CD4-positive, alpha-beta T cell treated with Interleukin-2 at 100 ng/mL for 4 hours (primary cell): Measurements from ENCODE around the gene HSDL1.

Source experiments
- DNase-seq: peaks from one replicate; pipeline ENCODE4 v3.0.0-alpha.2; 2020; ENCODE audit warnings: low spot score

Gene HSDL1

DNA sequence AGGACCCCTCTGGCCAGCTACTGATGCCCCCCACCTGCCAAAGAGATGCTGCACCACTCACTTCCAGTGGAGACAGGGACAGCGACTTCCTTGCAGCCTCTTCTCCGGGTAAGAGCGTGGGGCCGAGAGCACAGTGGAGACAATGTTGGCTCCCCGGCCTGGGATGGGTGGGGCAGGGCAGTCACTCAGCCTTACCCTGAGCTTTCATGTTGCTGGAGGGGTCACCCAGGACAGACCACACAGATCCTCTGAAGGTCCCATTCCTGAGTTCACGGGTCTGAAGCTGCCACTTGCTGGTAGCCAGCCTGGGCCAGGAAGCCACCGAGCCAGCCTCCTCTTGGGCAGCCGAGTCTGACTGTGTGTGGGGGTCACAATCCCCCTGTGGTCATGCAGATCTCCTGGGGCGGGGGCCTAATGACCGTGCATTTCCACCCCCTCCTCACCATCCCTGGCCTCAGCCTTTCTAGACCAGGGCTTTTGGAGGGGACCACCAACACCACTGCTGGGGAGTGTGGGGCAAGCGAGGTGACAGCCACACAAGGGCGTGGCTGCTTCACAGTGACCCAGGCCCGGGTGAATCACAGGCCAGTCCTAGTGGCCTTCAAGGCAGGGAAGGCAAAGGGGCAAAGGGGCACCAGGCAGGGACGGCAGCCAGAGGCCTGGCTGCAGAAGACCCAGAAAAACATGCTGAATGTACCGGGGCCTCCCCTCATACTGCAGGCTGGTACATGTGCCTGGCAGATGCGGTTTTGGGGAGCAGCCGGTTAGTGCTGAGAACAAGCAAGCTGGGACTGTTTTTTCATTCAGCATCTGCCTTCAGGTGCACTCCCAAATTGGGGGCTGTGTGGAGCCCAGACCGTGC lies 31.4 kb upstream of the HSDL1 start:
- DNase-seq: no peak

- no peak for DNase-seq
These were observed 30.5 kb upstream of the HSDL1 start for GRCh38 chr16:84175350-84176081.

DNA sequence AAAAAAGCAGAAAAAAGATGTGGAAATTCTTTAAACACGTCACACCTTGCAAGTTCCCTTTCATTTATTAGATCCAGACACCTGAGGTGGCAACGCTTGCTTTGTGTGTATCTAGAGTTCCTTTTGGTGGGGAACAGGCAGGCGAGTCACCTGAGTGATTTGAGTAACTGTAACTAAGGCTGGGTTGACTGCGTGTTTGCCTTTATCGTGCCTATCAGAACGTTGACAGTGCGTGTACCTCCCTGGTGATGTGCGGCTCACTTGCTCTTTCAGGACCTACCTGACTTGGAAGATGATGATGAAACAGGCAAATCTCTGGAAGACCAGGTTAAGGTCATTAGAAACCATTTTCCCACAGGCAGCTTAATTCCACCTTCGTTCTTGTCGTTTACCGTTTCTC lies 29.4 kb upstream of the HSDL1 start:
- no peak for DNase-seq

DNA sequence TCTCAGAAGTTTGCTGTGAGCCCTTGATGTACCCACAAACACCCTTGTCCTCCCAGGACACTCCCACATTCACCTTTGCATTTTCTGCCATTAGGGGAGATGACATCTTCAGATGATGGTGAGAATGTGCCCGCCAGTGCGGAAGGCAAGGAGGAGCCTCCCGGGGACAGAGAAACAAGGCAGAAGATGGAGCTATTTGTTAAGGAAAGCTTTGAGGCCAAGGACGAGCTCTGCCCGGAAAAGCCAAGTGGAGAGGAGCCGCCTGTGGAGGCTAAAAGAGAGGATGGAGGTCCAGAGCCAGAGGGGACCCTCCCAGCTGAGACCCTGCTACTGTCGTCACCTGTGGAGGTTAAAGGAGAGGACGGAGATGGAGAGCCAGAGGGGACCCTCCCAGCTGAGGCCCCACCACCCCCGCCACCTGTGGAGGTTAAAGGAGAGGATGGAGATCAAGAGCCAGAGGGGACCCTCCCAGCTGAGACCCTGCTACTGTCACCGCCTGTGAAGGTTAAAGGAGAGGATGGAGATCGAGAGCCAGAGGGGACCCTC lies 24.9 kb upstream of the HSDL1 start:
- DNase-seq: no peak

- no peak for DNase-seq
These were observed 22.1 kb upstream of the HSDL1 start for GRCh38 chr16:84166796-84167695.

GRCh38 chr16:84165746-84166145 lies 20.8 kb upstream of the HSDL1 start:
- DNase-seq: no peak

DNA sequence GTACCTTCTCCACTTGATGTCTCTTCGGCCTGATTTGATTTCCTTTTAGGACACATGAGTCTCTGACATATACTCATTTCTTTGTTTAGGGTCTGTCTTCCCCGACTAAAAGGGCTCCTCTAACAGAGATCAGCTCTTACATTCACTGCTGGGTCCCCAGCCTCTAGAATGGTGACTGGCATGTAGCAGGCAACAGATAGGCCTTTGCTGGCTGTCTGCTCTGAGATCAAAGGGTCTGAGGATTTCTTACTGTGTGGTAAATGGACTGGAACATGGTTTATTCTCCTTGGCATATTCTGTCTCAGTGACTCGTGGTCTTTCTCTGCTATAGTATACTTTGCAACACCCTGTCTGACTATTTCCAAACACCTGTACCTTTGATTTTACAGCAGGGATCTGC lies 16.8 kb upstream of the HSDL1 start:
- no peak for DNase-seq

DNA sequence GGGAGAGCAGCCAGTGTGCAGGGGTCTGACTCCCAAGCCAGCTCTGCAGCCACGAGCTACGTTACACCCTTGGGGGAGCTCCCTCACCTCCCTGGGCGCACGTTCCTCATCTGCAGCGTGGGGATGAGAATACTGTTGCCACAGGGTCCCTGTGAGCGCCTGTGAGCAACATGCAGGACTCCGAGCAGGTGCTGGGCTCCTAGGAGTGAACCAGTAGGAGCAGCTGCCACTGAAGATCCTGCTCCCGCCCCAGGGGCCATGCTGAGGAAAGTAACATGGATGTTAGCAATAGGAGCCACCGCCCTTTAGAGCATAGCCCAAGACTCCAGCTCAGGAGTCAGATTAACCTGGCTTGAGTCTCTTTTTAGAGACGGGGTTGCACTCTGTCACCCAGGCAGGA lies 16.1 kb upstream of the HSDL1 start:
- DNase-seq: no peak

DNA sequence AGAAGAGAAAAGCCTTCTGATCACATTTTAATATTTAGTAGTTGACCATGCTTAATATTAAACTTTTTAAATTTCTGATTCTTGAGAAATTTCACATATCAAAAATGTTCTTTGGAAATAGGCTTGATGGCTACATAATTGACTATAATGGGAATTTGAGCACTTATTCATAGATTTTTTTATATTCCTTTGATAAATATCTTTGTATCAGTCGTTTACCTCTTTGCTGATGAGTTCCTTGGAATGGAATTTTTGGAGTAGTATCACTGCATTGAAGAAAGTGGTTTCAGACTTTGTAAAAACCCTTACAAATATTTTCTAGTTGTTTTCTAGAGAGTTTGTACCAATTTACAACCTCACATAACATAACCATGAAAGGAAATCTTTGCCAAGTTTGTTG lies 14.8 kb upstream of the HSDL1 start:
- DNase-seq: no peak

- no peak for DNase-seq
These were observed 14.0 kb upstream of the HSDL1 start for GRCh38 chr16:84159007-84159406.

- DNase-seq: no peak
These were observed 11.4 kb upstream of the HSDL1 start for GRCh38 chr16:84156342-84156784.

DNA sequence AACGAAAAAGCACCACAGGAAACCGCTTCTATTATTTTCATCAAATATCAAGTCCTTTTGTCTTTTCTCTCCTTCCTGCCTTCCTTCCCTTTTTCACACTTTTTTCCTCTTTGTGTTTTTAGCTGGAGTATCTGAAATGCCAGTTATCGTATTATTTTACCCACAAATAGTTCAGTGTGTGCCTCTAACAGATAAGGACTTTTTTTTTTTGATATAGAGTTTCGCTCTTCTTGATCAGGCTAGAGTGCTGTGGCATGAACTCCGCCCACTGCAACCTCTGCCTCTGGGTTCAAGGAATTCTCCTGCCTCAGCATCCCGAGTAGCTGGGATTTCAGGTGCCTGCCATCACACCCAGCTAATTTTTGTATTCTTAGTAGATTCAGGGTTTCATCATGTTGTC lies 10.8 kb upstream of the HSDL1 start:
- DNase-seq: no peak

DNA sequence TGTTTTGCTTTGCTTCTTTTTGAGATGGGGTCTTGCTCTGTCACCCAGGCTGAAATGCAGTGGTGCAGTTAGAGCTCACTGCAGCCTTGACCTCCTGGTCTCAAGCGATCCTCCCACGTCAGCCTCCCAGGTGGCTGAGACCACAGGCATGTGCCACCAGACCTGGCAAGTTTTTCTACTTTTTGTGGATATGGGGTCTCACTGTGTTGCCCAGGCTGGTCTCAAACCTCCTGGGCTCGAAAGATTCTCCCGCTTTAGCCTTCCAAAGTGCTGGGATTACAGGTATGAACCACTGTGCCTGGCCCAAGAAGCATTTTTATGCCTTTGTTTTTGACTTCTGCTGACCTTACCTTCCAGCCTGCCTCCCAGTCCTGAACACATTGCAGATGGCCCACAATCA lies 10.2 kb upstream of the HSDL1 start:
- no peak for DNase-seq

GRCh38 chr16:84153660-84154214 lies 8.8 kb upstream of the HSDL1 start:
- DNase-seq: no peak

GRCh38 chr16:84150926-84151325 lies 5.9 kb upstream of the HSDL1 start:
- DNase-seq: no peak

GRCh38 chr16:84144209-84144858 lies 643 bp downstream of the HSDL1 start:
- DNase-seq: peak; percentile 30

DNA sequence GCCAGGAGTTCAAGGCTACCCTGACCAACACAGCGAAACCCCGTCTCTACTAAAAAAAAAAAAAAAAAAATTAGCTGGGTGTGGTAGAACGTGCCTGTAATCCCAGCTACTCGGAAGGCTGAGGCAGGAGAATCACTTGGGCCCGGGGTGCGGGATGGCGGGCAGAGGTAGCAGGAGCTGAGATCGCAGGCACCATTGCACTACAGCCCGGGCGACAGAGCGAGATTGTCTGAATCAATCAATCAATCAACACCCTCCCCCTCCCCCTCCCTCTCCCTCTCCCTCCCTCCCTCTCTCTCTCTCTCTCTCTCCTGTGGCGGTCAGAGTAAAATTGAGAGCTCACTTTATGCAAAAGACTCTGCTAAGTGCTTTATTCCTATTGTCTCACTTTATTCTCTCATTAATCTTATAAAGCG lies 1.2 kb downstream of the HSDL1 start:
- no peak for DNase-seq

GRCh38 chr16:84143081-84143480 lies 1.9 kb downstream of the HSDL1 start:
- no peak for DNase-seq

DNA sequence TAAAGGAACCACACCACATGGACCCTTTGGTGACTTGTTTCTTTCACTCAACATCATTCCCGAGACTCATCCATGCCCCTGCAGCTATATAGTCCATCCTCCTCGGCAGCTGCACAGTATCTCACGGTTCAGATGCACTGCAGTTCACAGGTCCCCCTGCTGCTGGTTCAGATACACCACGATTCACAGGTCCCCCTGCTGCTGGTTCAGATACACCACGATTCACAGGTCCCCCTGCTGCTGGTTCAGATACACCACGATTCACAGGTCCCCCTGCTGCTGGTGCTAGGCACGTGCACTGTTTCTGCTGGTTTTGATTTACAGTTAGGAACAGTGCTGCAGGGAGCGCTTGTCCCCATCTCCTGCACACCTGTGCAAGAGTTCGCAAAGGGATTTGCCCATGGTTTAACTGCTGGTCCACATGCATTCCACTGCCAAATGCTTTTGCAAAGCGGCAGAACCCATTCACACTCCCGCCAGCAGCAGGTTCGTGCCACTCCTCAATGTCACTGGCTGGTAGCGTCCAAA lies 3.8 kb downstream of the HSDL1 start:
- no peak for DNase-seq

- DNase-seq: no peak
These were observed 5.2 kb downstream of the HSDL1 start for GRCh38 chr16:84139628-84140258.
